Fibroblast of pulmonary artery (primary cell): ENCODE data around the gene DCAF17.

Source experiments
- DNase-seq: peaks from one replicate; pipeline ENCODE4 v3.0.0-alpha.2; 2010; ENCODE audit warnings: low read depth
- H3K4me3 ChIP-seq: replicated peaks from 2 replicates; pipeline ENCODE4 v1.5.1; 2011; ENCODE audit warnings: low read depth, mild to moderate bottlenecking, control low read depth, low read length, moderate library complexity
- TF ChIP-seq, protein P1 (sequence below): IDR thresholded peaks from 2 replicates; pipeline ENCODE4 v1.5.1; 2011; ENCODE audit warnings: mild to moderate bottlenecking, control low read depth, low read length, inconsistent platforms; ENCODE audit errors: missing control alignments

The DCAF17 gene

DNA sequence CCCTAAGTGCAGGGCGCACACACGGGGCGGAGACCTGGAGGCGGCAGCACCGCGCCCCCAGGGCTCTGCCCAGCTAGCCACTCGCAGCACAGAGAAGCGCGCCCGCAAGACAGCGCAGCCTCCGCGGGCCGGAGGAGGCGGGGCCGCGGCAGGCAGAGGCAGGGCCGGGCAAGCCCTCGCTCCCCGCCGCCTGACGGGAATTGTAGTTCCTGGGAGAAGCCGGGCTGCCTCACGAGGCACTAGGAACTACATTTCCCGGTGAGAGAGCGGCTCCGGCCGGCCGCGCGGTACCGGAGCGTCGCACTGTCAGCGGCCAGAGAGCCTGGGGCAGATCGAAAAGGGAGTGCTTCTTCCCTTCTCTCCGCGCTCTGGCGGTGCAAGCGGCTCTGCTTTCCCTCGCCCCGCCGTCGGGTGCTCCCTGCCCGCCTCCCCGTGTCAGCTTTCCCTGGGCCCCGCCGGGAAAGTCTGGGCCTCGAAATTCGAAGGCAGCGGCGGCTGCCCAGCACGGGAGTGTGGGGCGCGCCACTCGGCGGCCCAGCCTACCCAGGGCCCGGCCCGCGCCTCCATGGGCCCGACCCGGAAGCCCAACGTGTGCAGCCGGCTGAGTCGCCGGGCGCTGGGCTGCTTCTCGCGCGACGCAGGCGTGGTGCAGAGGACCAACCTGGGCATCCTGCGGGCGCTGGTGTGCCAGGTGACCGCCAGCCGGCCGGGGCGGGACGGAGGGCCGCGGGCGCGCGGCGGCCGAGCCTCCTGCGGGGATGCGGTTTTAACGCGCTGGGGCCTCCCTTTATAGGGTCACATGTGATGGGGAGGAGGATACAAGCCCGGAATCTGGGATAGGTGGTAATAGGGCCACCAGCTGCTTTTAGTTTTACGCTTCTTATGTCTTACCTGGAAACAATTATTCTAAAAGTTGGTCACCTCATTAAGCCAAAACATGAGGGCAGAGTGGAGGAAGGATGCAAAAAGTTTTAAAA is at the start of gene DCAF17:
DCAF17 (plus strand) TSS at position 214 of the 977 bp plus-strand sequence; CDS start at position 566, 352 bp downstream.
- peak; percentile 95 for DNase-seq
- TF ChIP-seq, protein P1, sequence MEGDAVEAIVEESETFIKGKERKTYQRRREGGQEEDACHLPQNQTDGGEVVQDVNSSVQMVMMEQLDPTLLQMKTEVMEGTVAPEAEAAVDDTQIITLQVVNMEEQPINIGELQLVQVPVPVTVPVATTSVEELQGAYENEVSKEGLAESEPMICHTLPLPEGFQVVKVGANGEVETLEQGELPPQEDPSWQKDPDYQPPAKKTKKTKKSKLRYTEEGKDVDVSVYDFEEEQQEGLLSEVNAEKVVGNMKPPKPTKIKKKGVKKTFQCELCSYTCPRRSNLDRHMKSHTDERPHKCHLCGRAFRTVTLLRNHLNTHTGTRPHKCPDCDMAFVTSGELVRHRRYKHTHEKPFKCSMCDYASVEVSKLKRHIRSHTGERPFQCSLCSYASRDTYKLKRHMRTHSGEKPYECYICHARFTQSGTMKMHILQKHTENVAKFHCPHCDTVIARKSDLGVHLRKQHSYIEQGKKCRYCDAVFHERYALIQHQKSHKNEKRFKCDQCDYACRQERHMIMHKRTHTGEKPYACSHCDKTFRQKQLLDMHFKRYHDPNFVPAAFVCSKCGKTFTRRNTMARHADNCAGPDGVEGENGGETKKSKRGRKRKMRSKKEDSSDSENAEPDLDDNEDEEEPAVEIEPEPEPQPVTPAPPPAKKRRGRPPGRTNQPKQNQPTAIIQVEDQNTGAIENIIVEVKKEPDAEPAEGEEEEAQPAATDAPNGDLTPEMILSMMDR: peak; percentile 8
- H3K4me3 ChIP-seq: peak within 1 kb of the TSS; percentile 75

DNA sequence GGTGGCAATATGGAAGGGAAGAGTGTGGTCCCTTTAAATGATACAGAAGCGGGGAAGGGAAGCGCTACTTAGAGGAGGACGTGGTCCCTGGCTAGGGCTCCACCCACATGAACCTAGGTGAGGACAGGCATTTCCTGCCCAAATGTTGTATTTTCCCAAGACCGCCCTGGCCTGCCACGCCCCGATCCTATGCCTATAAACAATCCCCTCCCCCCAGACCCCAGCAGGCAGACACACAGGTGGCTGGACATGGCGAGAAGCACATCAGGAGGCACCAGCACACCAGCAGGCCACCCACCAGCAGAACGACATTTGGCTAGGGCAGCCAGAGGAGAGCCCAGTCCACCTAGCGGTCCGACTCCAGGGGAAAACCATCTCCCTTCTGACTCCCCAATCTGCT is 47.4 kb upstream of the DCAF17 start:
- no peak for DNase-seq

GRCh38 chr2:171387052-171387451 is 47.0 kb upstream of the DCAF17 start:
- no peak overlapping the region for H3K4me3 ChIP-seq
- TF ChIP-seq, protein P1: no peak
- DNase-seq: no peak

More for the DNA sequence above, 47.4 kb upstream of the DCAF17 start:
- no peak overlapping the region for H3K4me3 ChIP-seq
- TF ChIP-seq, protein P1: no peak

DNA sequence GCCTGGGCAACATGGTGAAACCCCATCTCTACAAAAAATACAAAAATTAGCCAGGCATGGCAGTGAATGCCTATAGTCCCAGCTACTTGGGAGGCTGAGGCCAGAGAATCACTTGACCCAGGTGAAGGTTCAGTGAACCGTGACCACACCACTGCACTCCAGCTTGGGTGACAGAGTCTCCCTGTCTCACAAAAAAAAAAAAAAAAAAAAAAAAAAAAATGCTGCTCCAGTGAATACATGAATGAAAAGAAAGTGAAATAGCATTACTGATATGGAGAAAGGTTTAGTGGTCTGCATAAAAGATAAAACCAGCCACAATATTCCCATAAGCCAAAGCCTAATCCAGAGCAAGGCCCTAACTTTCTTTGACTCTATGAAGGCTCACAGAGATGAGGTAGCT is 44.7 kb upstream of the DCAF17 start:
- no peak overlapping the region for H3K4me3 ChIP-seq
- TF ChIP-seq, protein P1: no peak
- DNase-seq: no peak

GRCh38 chr2:171389780-171390179 is 44.2 kb upstream of the DCAF17 start:
- TF ChIP-seq, protein P1: no peak
- no peak for DNase-seq
- H3K4me3 ChIP-seq: no peak overlapping the region

DNA sequence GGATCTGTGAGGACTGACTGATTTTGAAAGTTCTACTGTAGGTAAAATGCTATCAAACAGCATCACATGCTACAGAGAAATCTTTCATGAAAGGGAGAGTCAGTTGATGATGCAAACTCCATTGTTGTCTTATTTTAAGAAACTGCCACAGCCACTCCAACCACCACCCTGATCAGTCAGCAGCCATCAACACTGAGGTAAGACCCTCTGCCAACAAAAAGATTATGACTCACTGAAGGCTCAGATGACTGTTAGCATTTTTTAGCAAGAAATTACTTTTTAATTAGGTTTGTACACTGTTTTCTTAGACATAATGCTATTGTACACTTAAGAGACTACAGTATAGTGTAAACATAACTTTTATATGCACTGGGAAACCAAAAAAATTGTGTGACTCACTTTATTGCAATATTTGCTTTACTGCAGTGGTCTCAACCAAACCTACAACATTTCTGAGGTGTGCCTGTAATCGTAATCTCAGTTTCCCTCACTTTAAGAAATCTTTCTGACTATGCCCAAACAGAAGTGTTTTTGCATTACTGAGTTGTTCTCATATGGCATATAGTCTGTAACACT is 43.0 kb upstream of the DCAF17 start:
- TF ChIP-seq, protein P1: no peak
- DNase-seq: peak; percentile 81

More for the DNA sequence above, 43.0 kb upstream of the DCAF17 start:
- H3K4me3 ChIP-seq: no peak overlapping the region
